Measurements from ENCODE around the gene ADTRP.
"Not testable (repeated sequence)": the region's sequence is repeated elsewhere in the genome, so short reads cannot be mapped to it uniquely, and the experiment has no call there.

The ADTRP gene

GRCh38 chr6:11804135-11804534, 25.5 kb upstream of the ADTRP start (continued):
- TF ChIP-seq CSRNP3 (CRISPR knock-in tag; IDR thresholded peaks at IDR 0.05): no peak
- TF ChIP-seq ISL1 (CRISPR knock-in tag; IDR thresholded peaks at IDR 0.05): no peak
- no peak for TF ChIP-seq CREB5 (CRISPR knock-in tag; IDR thresholded peaks at IDR 0.05; ENCODE audit: low read depth)
- no peak for TF ChIP-seq ZFP3 (CRISPR knock-in tag; IDR thresholded peaks at IDR 0.05)

- ATAC-seq: no peak
- TF ChIP-seq ZC3H10 (CRISPR knock-in tag; IDR thresholded peaks at IDR 0.05): no peak
- no peak for TF ChIP-seq CREB5 (CRISPR knock-in tag; IDR thresholded peaks at IDR 0.05; ENCODE audit: low read depth)
- TF ChIP-seq ISL1 (CRISPR knock-in tag; IDR thresholded peaks at IDR 0.05): no peak
- TF ChIP-seq ZFP3 (CRISPR knock-in tag; IDR thresholded peaks at IDR 0.05): no peak
- TF ChIP-seq POU6F1 (CRISPR knock-in tag; IDR thresholded peaks at IDR 0.05; ENCODE audit: borderline replicate concordance, low read depth): no peak
- no peak for TF ChIP-seq PPARA (CRISPR knock-in tag; IDR thresholded peaks at IDR 0.05; ENCODE audit: borderline replicate concordance)
- TF ChIP-seq ZFP30 (CRISPR knock-in tag; IDR thresholded peaks at IDR 0.05): no peak
- no peak for TF ChIP-seq CSRNP3 (CRISPR knock-in tag; IDR thresholded peaks at IDR 0.05)
- no peak for TF ChIP-seq OSR1 (CRISPR knock-in tag; IDR thresholded peaks at IDR 0.05)
- no peak for TF ChIP-seq ARNTL (CRISPR knock-in tag; IDR thresholded peaks at IDR 0.05; ENCODE audit: borderline replicate concordance, low read depth)
- no peak for TF ChIP-seq CSDC2 (CRISPR knock-in tag; IDR thresholded peaks at IDR 0.05)
- TF ChIP-seq ZNF565 (CRISPR knock-in tag; conservative IDR thresholded peaks at IDR 0.05; ENCODE audit: low read depth): no peak
- no peak for TF ChIP-seq GLIS3 (CRISPR knock-in tag; IDR thresholded peaks at IDR 0.05)
- no peak for TF ChIP-seq TCF4 (CRISPR knock-in tag; IDR thresholded peaks at IDR 0.05; ENCODE audit: borderline replicate concordance)
- TF ChIP-seq ESRRG (CRISPR knock-in tag; IDR thresholded peaks at IDR 0.05): no peak
- TF ChIP-seq ZNF8 (CRISPR knock-in tag; IDR thresholded peaks at IDR 0.05): no peak
- no peak for TF ChIP-seq TOX (CRISPR knock-in tag; IDR thresholded peaks at IDR 0.05; ENCODE audit: borderline replicate concordance)
- no peak for TF ChIP-seq PATZ1 (CRISPR knock-in tag; IDR thresholded peaks at IDR 0.05; ENCODE audit: borderline replicate concordance)
- TF ChIP-seq BACH2 (CRISPR knock-in tag; IDR thresholded peaks at IDR 0.05; ENCODE audit: borderline replicate concordance): no peak
These were observed 25.0 kb upstream of the ADTRP start for GRCh38 chr6:11803591-11803971.

- ATAC-seq: no peak
- no peak for TF ChIP-seq ZC3H10 (CRISPR knock-in tag; IDR thresholded peaks at IDR 0.05)
- TF ChIP-seq ISL1 (CRISPR knock-in tag; IDR thresholded peaks at IDR 0.05): no peak
- TF ChIP-seq TOX (CRISPR knock-in tag; IDR thresholded peaks at IDR 0.05; ENCODE audit: borderline replicate concordance): no peak
- no peak for TF ChIP-seq PPARA (CRISPR knock-in tag; IDR thresholded peaks at IDR 0.05; ENCODE audit: borderline replicate concordance)
- TF ChIP-seq ARNTL (CRISPR knock-in tag; IDR thresholded peaks at IDR 0.05; ENCODE audit: borderline replicate concordance, low read depth): no peak
- no peak for TF ChIP-seq CSRNP3 (CRISPR knock-in tag; IDR thresholded peaks at IDR 0.05)
- no peak for TF ChIP-seq ZNF70 (CRISPR knock-in tag; IDR thresholded peaks at IDR 0.05)
- no peak for TF ChIP-seq GLIS3 (CRISPR knock-in tag; IDR thresholded peaks at IDR 0.05)
- TF ChIP-seq ZFP30 (CRISPR knock-in tag; IDR thresholded peaks at IDR 0.05): no peak
- no peak for TF ChIP-seq TCF4 (CRISPR knock-in tag; IDR thresholded peaks at IDR 0.05; ENCODE audit: borderline replicate concordance)
- TF ChIP-seq SNAI2 (CRISPR knock-in tag; IDR thresholded peaks at IDR 0.05): no peak
- TF ChIP-seq ZNF8 (CRISPR knock-in tag; IDR thresholded peaks at IDR 0.05): no peak
- no peak for TF ChIP-seq BACH2 (CRISPR knock-in tag; IDR thresholded peaks at IDR 0.05; ENCODE audit: borderline replicate concordance)
These were observed 24.4 kb upstream of the ADTRP start for GRCh38 chr6:11802886-11803590.

- ATAC-seq: not testable (repeated sequence)
These were observed 21.9 kb upstream of the ADTRP start for GRCh38 chr6:11800531-11800930.

Measured in SK-N-SH treated with all-trans-retinoic acid at 6 μM for 48 hours (cell line).